ENCODE measurements around the gene FEN1.

- TF ChIP-seq CTCF (IDR thresholded peaks at IDR 0.05; ENCODE audit: poor library complexity) (no peak), EZH2phosphoT487 (IDR thresholded peaks at IDR 0.05; ENCODE audit: low read depth, severe bottlenecking, unreplicated experiment) (no peak), EZH2 (IDR thresholded peaks at IDR 0.05; ENCODE audit: borderline replicate concordance) (no peak)
Observed at GRCh38 chr11:61832207-61832606, 39.5 kb downstream of the FEN1 start.
